Small intestine (tissue), 7 donors: Measurements from ENCODE around the gene ANKLE2. TPM values are rescaled to one million over a fixed set of nuclear protein-coding genes. Genes with fewer than 3 reads are reported as not detected.
"Not testable (repeated sequence)": the region's sequence is repeated elsewhere in the genome, so short reads cannot be mapped to it uniquely, and the experiment has no call there.

ENCODE experiments used
- DNase-seq, 2 donors: peaks; one replicate each; pipeline versions ENCODE4 v3.0.0 to v3.0.0-alpha.2; 2013
- FAIRE-seq: peaks from 2 replicates; lab custom pipeline; 2012; peaks lifted over from hg19 to GRCh38; lab: Jason Lieb, UNC
- H3K27ac ChIP-seq, 3 donors: one replicate each; pipeline ENCODE4 v1.5.1; 2013; ENCODE audit warnings: low read length in 2 of 3, mild to moderate bottlenecking in 2 of 3, control low read depth in 1 of 3, inconsistent platforms in 1 of 3, low read depth in 1 of 3, moderate library complexity in 1 of 3
- H3K27me3 ChIP-seq, 3 donors: one replicate each; pipeline ENCODE4 v1.6.1; 2013; ENCODE audit warnings: low read length in 3 of 3, inconsistent platforms in 1 of 3; ENCODE audit not compliant: control insufficient read depth in 3 of 3, insufficient read depth in 3 of 3
- H3K36me3 ChIP-seq, 3 donors: one replicate each; pipeline ENCODE4 v1.6.1; 2013; ENCODE audit warnings: low read length in 3 of 3, inconsistent platforms in 1 of 3, low read depth in 1 of 3, mild to moderate bottlenecking in 1 of 3, moderate library complexity in 1 of 3; ENCODE audit not compliant: control insufficient read depth in 3 of 3, insufficient read depth in 2 of 3
- H3K4me1 ChIP-seq, 3 donors: one replicate each; pipeline ENCODE4 v1.6.1; 2013; ENCODE audit warnings: low read length in 2 of 3, inconsistent platforms in 1 of 3, low read depth in 1 of 3, mild to moderate bottlenecking in 1 of 3, moderate library complexity in 1 of 3; ENCODE audit not compliant: control insufficient read depth in 3 of 3, insufficient read depth in 2 of 3
- H3K4me3 ChIP-seq, 3 donors: one replicate each; pipeline ENCODE4 v1.5.1; 2013; ENCODE audit warnings: low read length in 3 of 3, control low read depth in 1 of 3, inconsistent platforms in 1 of 3, low read depth in 1 of 3, mild to moderate bottlenecking in 1 of 3, moderate library complexity in 1 of 3
- H3K9me3 ChIP-seq, 2 donors: one replicate each; pipeline ENCODE4 v1.6.1; 2013; ENCODE audit warnings: low read depth in 1 of 2, low read length in 1 of 2; ENCODE audit not compliant: control insufficient read depth in 2 of 2, insufficient read depth in 1 of 2
- WGBS, 3 donors: extraction: QIAGEN DNeasy Blood & Tissue Kit; methylation state at CpG; one replicate each; pipeline ENCODE4 v1.1.7; 2013; 5-methylcytosine and 5-hydroxymethylcytosine counted together
- polyA plus RNA-seq, 4 donors: library from polyadenylated mRNA; stranded (reverse) in 3 of 4; unstranded in 1 of 4; fragments of 200-250 nt in 3 of 4; fragments of 120-200 nt in 1 of 4; gene quantifications; one replicate each; pipeline versions ENCODE4 v1.2.1 to v1.2.3, GENCODE V29; 2013
- donor health status: healthy with polysubstance abuse.
- donor health status: control.
- donor health status: control.
- donor health status: Bipolar disorder and iron deficiency.
- donor health status: healthy.

The ANKLE2 gene
- polyA plus RNA-seq, 4 donors = 22.2 to 49.9 (median 39.0) TPM

GRCh38 chr12:132801741-132802140 lies 40.1 kb upstream of the ANKLE2 start:
- FAIRE-seq = no peak

GRCh38 chr12:132798836-132799235 lies 37.2 kb upstream of the ANKLE2 start:
- Histone ChIP-seq H3K27me3 (no peaks in the 10 kb centered on the region), H3K9me3 (no peaks in the 10 kb centered on the region), H3K4me1 (no peaks in the 10 kb centered on the region), H3K27ac (no peak overlapping the region), H3K36me3 (peaks cover 31 to 90% (median 50%) of the 10 kb centered on the region in 3 donors), H3K4me3 (no peak overlapping the region)
- DNase-seq = no peak
- 96 to 98% (median 96%) methylated on average over 15 of the region's 15 CpGs for WGBS, 3 donors
- FAIRE-seq = no peak

More at GRCh38 chr12:132801741-132802140, 40.1 kb upstream of the ANKLE2 start:
- WGBS, 3 donors = 93 to 95% (median 93%) methylated on average over 28 of the region's 28 CpGs
- peaks cover 33 to 91% (median 40%) of the 10 kb centered on the region in 3 donors for H3K36me3 ChIP-seq
- H3K4me3 ChIP-seq = no peak overlapping the region
- no peak for DNase-seq
- no peaks in the 10 kb centered on the region for H3K4me1 ChIP-seq
- H3K27me3 ChIP-seq = no peaks in the 10 kb centered on the region
- no peaks in the 10 kb centered on the region for H3K9me3 ChIP-seq
- no peak overlapping the region for H3K27ac ChIP-seq

GRCh38 chr12:132797820-132798570 lies 36.4 kb upstream of the ANKLE2 start:
- Histone ChIP-seq H3K27ac (no peak overlapping the region), H3K9me3 (no peaks in the 10 kb centered on the region), H3K4me3 (no peak overlapping the region), H3K36me3 (peaks cover 30 to 86% (median 44%) of the 10 kb centered on the region in 3 donors), H3K27me3 (no peaks in the 10 kb centered on the region), H3K4me1 (no peaks in the 10 kb centered on the region)
- FAIRE-seq = no peak
- no peak for DNase-seq
- WGBS, 3 donors = 96% methylated on average over 24 of the region's 24 CpGs

- H3K27me3 ChIP-seq = no peaks in the 10 kb centered on the region
- WGBS, 3 donors = 95 to 96% (median 95%) methylated on average over 14 of the region's 14 CpGs
- H3K36me3 ChIP-seq = peaks cover 24 to 82% (median 36%) of the 10 kb centered on the region in 3 donors
- H3K9me3 ChIP-seq = peaks cover 0 to 6% of the 10 kb centered on the region in 2 donors
- H3K27ac ChIP-seq = no peak overlapping the region
- no peak overlapping the region for H3K4me3 ChIP-seq
- no peak for DNase-seq
- FAIRE-seq = no peak
- no peaks in the 10 kb centered on the region for H3K4me1 ChIP-seq
These were observed 34.2 kb upstream of the ANKLE2 start for GRCh38 chr12:132795847-132796246.

GRCh38 chr12:132791940-132792339 lies 30.3 kb upstream of the ANKLE2 start:
- not testable (repeated sequence) for H3K4me3 ChIP-seq, FAIRE-seq, H3K9me3 ChIP-seq, H3K27me3 ChIP-seq, H3K27ac ChIP-seq, DNase-seq, H3K4me1 ChIP-seq
- peaks cover 26 to 75% (median 31%) of the 10 kb centered on the region in 3 donors for H3K36me3 ChIP-seq
- WGBS, 3 donors = 96 to 100% (median 97%) methylated on average over 2 of the region's 2 CpGs

GRCh38 chr12:132789099-132789471 lies 27.5 kb upstream of the ANKLE2 start:
- no peak for DNase-seq
- Histone ChIP-seq H3K36me3 (peaks cover 33 to 76% (median 33%) of the 10 kb centered on the region in 3 donors), H3K27me3 (no peaks in the 10 kb centered on the region), H3K4me1 (no peaks in the 10 kb centered on the region), H3K27ac (no peak overlapping the region), H3K9me3 (peaks cover 0 to 6% of the 10 kb centered on the region in 2 donors), H3K4me3 (no peak overlapping the region)
- WGBS, 3 donors = 95 to 97% (median 96%) methylated on average over 21 of the region's 21 CpGs
- no peak for FAIRE-seq

GRCh38 chr12:132788375-132789098 lies 26.9 kb upstream of the ANKLE2 start:
- DNase-seq (no peak), FAIRE-seq (no peak)
- no peaks in the 10 kb centered on the region for H3K4me1 ChIP-seq
- no peak overlapping the region for H3K27ac ChIP-seq
- no peak overlapping the region for H3K4me3 ChIP-seq
- H3K27me3 ChIP-seq = no peaks in the 10 kb centered on the region
- 94 to 96% (median 94%) methylated on average over 27 to 29 of the region's 29 CpGs for WGBS, 3 donors
- H3K36me3 ChIP-seq = peaks cover 32 to 76% (median 33%) of the 10 kb centered on the region in 3 donors
- peaks cover 0 to 6% of the 10 kb centered on the region in 2 donors for H3K9me3 ChIP-seq

GRCh38 chr12:132787877-132788276 lies 26.2 kb upstream of the ANKLE2 start:
- WGBS, 3 donors = 89 to 95% (median 94%) methylated on average over 13 to 15 of the region's 15 CpGs
- no peak overlapping the region for H3K27ac ChIP-seq
- FAIRE-seq = no peak
- peaks cover 32 to 81% (median 37%) of the 10 kb centered on the region in 3 donors for H3K36me3 ChIP-seq
- H3K4me3 ChIP-seq = no peak overlapping the region
- H3K27me3 ChIP-seq = no peaks in the 10 kb centered on the region
- peaks cover 0 to 6% of the 10 kb centered on the region in 2 donors for H3K9me3 ChIP-seq
- no peak for DNase-seq
- H3K4me1 ChIP-seq = no peaks in the 10 kb centered on the region
